Ishikawa (cell line): ENCODE results near the gene MAP3K9.

Experiments
- CEBPB ChIP-seq: IDR thresholded peaks from 2 replicates; pipeline ENCODE4 v1.6.1; 2012
- CREB1 ChIP-seq: IDR thresholded peaks from 2 replicates; pipeline ENCODE4 v1.6.1; 2012; ENCODE audit warnings: low read depth
- EGR1 ChIP-seq: IDR thresholded peaks from 2 replicates; pipeline ENCODE4 v1.6.1; 2012
- EP300 ChIP-seq: IDR thresholded peaks from 2 replicates; pipeline ENCODE4 v1.6.1; 2012; ENCODE audit warnings: borderline replicate concordance
- FOXM1 ChIP-seq: IDR thresholded peaks from 2 replicates; pipeline ENCODE4 v1.6.1; 2012; ENCODE audit warnings: low read depth, borderline replicate concordance
- RAD21 ChIP-seq: IDR thresholded peaks from 2 replicates; pipeline ENCODE4 v1.6.1; 2012; ENCODE audit warnings: low read depth
- REST ChIP-seq: IDR thresholded peaks from 2 replicates; pipeline ENCODE4 v1.6.1; 2012; ENCODE audit warnings: low read depth, mild to moderate bottlenecking
- TAF1 ChIP-seq: IDR thresholded peaks from 2 replicates; pipeline ENCODE4 v1.6.1; 2012; ENCODE audit warnings: low read depth, mild to moderate bottlenecking
- TCF12 ChIP-seq: IDR thresholded peaks from 2 replicates; pipeline ENCODE4 v1.6.1; 2012; ENCODE audit warnings: low read depth
- TEAD4 ChIP-seq: IDR thresholded peaks from 2 replicates; pipeline ENCODE4 v1.6.1; 2012
- USF1 ChIP-seq: IDR thresholded peaks from 2 replicates; pipeline ENCODE4 v1.6.1; 2012
- YY1 ChIP-seq: IDR thresholded peaks from 2 replicates; pipeline ENCODE4 v1.6.1; 2012; ENCODE audit warnings: low read depth
- ZBTB7A ChIP-seq: IDR thresholded peaks from 2 replicates; pipeline ENCODE4 v1.6.1; 2012; ENCODE audit warnings: low read depth
- TF ChIP-seq, protein P1 (sequence below): IDR thresholded peaks from 2 replicates; pipeline ENCODE4 v1.6.1; 2012

DNA sequence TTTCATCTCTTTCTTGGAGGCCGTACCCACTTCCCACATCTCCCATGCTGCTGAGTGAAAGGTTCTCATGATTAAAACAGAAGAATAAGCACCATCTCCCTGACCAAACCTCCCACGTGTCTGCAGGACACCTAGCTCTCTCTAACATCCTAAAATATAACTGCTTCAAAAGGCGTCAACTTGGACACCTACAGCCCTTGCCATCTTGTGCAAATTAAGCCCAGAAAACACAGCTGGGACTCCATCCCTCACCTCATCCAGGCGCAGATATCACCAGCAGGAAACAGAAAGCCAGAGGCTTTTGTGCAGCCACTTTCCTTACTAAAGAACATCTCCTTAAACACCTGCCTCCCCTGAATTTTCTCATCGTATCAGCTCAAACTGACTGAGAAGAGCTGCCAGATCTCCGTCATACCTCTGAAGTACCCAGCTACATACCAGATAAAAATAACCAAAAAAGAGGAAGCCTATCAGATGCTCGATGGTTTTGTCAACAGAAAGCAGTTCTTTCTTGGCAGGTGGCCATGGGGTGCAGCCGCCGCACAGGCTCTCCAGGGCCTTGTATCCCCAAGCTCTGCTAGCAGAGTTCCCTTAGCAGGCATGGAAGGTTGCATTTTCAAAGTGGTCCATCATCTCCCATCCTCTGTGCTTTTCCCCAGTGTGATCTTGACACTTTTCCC lies 28.8 kb downstream of the MAP3K9 start:
- TF ChIP-seq USF1, result no peak
- TF ChIP-seq TAF1, result no peak
- TF ChIP-seq, protein P1, sequence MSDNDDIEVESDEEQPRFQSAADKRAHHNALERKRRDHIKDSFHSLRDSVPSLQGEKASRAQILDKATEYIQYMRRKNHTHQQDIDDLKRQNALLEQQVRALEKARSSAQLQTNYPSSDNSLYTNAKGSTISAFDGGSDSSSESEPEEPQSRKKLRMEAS, result no peak
- no peak for TF ChIP-seq REST
- no peak for TF ChIP-seq TEAD4
- no peak for TF ChIP-seq EP300
- TF ChIP-seq CEBPB, result no peak
- no peak for TF ChIP-seq FOXM1
- no peak for TF ChIP-seq CREB1
- no peak for TF ChIP-seq EGR1
- no peak for TF ChIP-seq TCF12
- TF ChIP-seq RAD21, result no peak
- no peak for TF ChIP-seq YY1
- TF ChIP-seq ZBTB7A, result no peak
